Kidney epithelial cell (primary cell): ENCODE measurements around the gene NRN1. TPM values are rescaled to one million over a fixed set of nuclear protein-coding genes. Genes with fewer than 3 reads are reported as not detected.
A peak's percentile ranks its signal among the peaks of the same experiment; 100 is the strongest.

ENCODE experiments used
- DNase-seq: peaks from one replicate; pipeline ENCODE4 v3.0.0-alpha.2; 2010; ENCODE audit warnings: low read depth
- H3K27me3 ChIP-seq: 2 replicates; pipeline ENCODE4 v1.6.0; 2011; ENCODE audit warnings: low read length; ENCODE audit not compliant: control insufficient read depth, insufficient read depth
- H3K36me3 ChIP-seq: 2 replicates; pipeline ENCODE4 v1.5.1; 2011; ENCODE audit warnings: low read length; ENCODE audit not compliant: control insufficient read depth, insufficient read depth
- H3K4me3 ChIP-seq: 2 replicates; pipeline ENCODE4 v1.5.1; 2011; ENCODE audit warnings: low read depth, mild to moderate bottlenecking, control low read depth, low read length
- CTCF ChIP-seq: IDR thresholded peaks from 2 replicates; pipeline ENCODE4 v1.5.1; 2011; ENCODE audit warnings: mild to moderate bottlenecking, moderate library complexity, low read length, control low read depth, inconsistent platforms; ENCODE audit not compliant: insufficient read depth, poor library complexity, severe bottlenecking
- total RNA-seq: library from RNA; depleted of rRNA; stranded (reverse); fragments of >200 nt; gene quantifications from 2 replicates; pipeline ENCODE4 v1.2.3, GENCODE V29; 2015

Gene NRN1
- total RNA-seq, 1 donor from 2014 or later, result 3.1 TPM

GRCh38 chr6:5960456-5960855 lies 46.3 kb downstream of the NRN1 start:
- no peak for DNase-seq
- no peak for TF ChIP-seq CTCF
- no peak overlapping the region for H3K4me3 ChIP-seq

GRCh38 chr6:5958921-5959320 lies 47.8 kb downstream of the NRN1 start:
- no peak for TF ChIP-seq CTCF
- Histone ChIP-seq H3K27me3 (no peaks in the 10 kb centered on the region), H3K36me3 (no peaks in the 10 kb centered on the region), H3K4me3 (no peak overlapping the region)
- DNase-seq, result no peak

More at GRCh38 chr6:5960456-5960855, 46.3 kb downstream of the NRN1 start:
- Histone ChIP-seq H3K36me3 (no peaks in the 10 kb centered on the region), H3K27me3 (no peaks in the 10 kb centered on the region)

- Histone ChIP-seq H3K4me3 (no peak overlapping the region), H3K36me3 (no peaks in the 10 kb centered on the region), H3K27me3 (no peaks in the 10 kb centered on the region)
- no peak for DNase-seq
- TF ChIP-seq CTCF, result no peak
Observed at GRCh38 chr6:5956939-5957338, 49.8 kb downstream of the NRN1 start.

- TF ChIP-seq CTCF, result peak; percentile 48
- H3K36me3 ChIP-seq, result no peaks in the 10 kb centered on the region
- no peaks in the 10 kb centered on the region for H3K27me3 ChIP-seq
- no peak for DNase-seq
- H3K4me3 ChIP-seq, result no peak overlapping the region
Observed at GRCh38 chr6:5950361-5950785, 56.4 kb downstream of the NRN1 start.
